ENCODE results near the gene KDM8.

The KDM8 gene

DNA sequence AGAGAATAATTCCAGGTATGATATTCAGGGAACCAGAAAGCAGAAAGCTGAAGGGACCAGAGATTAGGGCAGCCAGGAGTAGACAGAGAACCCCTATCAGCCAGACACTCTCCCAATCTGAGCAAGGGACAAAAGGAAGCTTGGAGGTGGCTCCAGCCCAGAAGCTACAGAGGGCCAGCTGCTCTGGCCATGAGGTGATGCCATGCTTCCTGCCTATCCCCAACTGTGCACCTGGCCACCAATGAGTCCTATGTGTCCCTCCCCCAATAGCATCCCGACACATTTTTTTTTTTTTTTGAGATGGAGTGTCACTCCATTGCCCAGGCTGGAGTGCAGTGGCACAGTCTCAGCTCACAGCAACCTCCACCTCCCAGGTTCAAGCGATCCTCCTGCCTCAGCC lies 35.3 kb downstream of the KDM8 start:
- Histone ChIP-seq H3K4me1 (ENCODE audit: insufficient read depth, low read length, severe bottlenecking) (peaks cover 75% of the 10 kb centered on the region), H3K9me2 (ENCODE audit: low read depth, low read length) (no peaks in the 10 kb centered on the region), H3K79me2 (ENCODE audit: insufficient read depth, low read length) (no peaks in the 10 kb centered on the region), H2AFZ (ENCODE audit: low read length) (no peak overlapping the region), H3K4me2 (ENCODE audit: low read length) (peak overlapping the region; percentile 62; the same call in 1 of the 2 replicates), H4K20me1 (ENCODE audit: insufficient read depth, low read length) (no peaks in the 10 kb centered on the region), H3K27me3 (ENCODE audit: insufficient read depth, low read length) (no peaks in the 10 kb centered on the region), H3K4me3 (ENCODE audit: low read depth, low read length, poor library complexity, severe bottlenecking) (no peak overlapping the region), H3K36me3 (ENCODE audit: insufficient read depth, low read length) (no peaks in the 10 kb centered on the region; the same call in 1 of the 2 replicates), H3K9ac (ENCODE audit: low read length) (peak overlapping the region; percentile 68), H3F3A (ENCODE audit: insufficient read depth, low read length) (peaks cover 7% of the 10 kb centered on the region; the same call in 1 of the 2 replicates), H3K9me3 (ENCODE audit: low read length) (no peaks in the 10 kb centered on the region), H3K27ac (ENCODE audit: low read depth, low read length, poor library complexity, severe bottlenecking) (peak overlapping the region; percentile 98)
- TF ChIP-seq EZH2 (IDR thresholded peaks at IDR 0.05; ENCODE audit: borderline replicate concordance, low read length): no peak
- TF ChIP-seq, protein P1, sequence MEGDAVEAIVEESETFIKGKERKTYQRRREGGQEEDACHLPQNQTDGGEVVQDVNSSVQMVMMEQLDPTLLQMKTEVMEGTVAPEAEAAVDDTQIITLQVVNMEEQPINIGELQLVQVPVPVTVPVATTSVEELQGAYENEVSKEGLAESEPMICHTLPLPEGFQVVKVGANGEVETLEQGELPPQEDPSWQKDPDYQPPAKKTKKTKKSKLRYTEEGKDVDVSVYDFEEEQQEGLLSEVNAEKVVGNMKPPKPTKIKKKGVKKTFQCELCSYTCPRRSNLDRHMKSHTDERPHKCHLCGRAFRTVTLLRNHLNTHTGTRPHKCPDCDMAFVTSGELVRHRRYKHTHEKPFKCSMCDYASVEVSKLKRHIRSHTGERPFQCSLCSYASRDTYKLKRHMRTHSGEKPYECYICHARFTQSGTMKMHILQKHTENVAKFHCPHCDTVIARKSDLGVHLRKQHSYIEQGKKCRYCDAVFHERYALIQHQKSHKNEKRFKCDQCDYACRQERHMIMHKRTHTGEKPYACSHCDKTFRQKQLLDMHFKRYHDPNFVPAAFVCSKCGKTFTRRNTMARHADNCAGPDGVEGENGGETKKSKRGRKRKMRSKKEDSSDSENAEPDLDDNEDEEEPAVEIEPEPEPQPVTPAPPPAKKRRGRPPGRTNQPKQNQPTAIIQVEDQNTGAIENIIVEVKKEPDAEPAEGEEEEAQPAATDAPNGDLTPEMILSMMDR (IDR thresholded peaks at IDR 0.05; ENCODE audit: low read length): no peak

DNA sequence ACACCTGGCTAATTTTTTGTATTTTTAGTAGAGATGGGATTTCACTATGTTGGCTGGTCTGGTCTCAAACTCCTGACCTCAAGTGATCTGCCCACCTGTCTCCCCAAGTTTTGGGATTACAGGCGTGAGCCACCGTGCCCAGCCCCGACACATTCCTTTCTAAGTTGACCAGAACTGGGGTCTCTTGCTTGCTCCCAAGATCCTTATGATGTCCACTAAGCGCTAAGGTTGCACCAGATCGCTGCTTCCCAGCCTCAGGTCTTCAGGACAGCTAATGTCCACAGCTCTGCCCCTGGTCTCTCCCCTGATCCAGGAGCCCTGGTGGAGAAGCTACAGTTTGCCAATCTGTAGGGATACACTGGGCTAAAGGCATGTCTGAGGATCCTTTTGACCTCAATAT lies 35.7 kb downstream of the KDM8 start:
- Histone ChIP-seq H3K27ac (ENCODE audit: low read depth, low read length, poor library complexity, severe bottlenecking) (peak overlapping the region; percentile 98), H3K4me3 (ENCODE audit: low read depth, low read length, poor library complexity, severe bottlenecking) (no peak overlapping the region), H3K9me2 (ENCODE audit: low read depth, low read length) (no peaks in the 10 kb centered on the region), H2AFZ (ENCODE audit: low read length) (no peak overlapping the region), H3K4me1 (ENCODE audit: insufficient read depth, low read length, severe bottlenecking) (peaks cover 74% of the 10 kb centered on the region), H3K9me3 (ENCODE audit: low read length) (no peaks in the 10 kb centered on the region), H3K9ac (ENCODE audit: low read length) (no peak overlapping the region), H3K79me2 (ENCODE audit: insufficient read depth, low read length) (no peaks in the 10 kb centered on the region), H3K36me3 (ENCODE audit: insufficient read depth, low read length) (no peaks in the 10 kb centered on the region; the same call in 1 of the 2 replicates), H3K27me3 (ENCODE audit: insufficient read depth, low read length) (no peaks in the 10 kb centered on the region), H3F3A (ENCODE audit: insufficient read depth, low read length) (peaks cover 7% of the 10 kb centered on the region; the same call in 1 of the 2 replicates), H4K20me1 (ENCODE audit: insufficient read depth, low read length) (no peaks in the 10 kb centered on the region), H3K4me2 (ENCODE audit: low read length) (no peak overlapping the region)
- no peak for TF ChIP-seq EZH2 (IDR thresholded peaks at IDR 0.05; ENCODE audit: borderline replicate concordance, low read length)
- TF ChIP-seq, protein P1 (IDR thresholded peaks at IDR 0.05; ENCODE audit: low read length): no peak

DNA sequence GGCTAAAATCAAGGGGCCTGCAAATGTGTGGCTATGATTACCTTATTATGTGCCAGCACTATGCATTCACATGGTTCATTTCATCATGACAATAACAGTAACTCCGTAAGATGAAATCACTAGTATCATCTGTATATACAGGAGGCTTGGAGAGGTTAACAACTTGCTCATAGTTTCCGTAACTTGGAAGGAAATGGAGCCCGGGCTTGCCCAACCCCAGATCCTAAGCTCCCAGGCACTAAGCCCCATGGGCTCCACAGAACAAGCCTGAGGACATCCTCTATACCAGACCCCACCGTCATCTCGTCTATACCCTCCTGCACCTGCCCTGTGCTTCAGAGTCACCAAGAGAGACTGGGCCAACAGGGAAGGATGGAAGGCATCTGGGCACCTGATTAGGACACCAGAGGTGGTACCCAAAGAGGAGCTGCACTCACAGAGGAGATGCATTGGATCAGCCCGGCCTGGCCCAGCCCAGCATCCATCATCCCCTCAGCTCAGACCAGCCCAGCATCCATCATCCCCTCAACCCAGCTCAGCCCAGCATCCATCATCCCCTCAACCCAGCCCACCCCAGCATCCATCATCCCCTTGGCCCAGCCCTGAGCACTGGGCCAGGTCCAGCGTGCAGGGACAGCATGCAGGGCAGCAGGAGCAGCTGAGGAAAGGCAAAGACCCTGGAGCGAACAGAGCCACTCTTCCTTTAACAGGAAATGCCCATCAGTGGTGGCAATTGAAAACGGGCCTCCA lies 36.8 kb downstream of the KDM8 start:
- Histone ChIP-seq H3K9ac (ENCODE audit: low read length) (no peak overlapping the region), H3K4me1 (ENCODE audit: insufficient read depth, low read length, severe bottlenecking) (peaks cover 66% of the 10 kb centered on the region), H3K4me2 (ENCODE audit: low read length) (no peak overlapping the region)

More for the DNA sequence above, 36.8 kb downstream of the KDM8 start:
- TF ChIP-seq, protein P1 (IDR thresholded peaks at IDR 0.05; ENCODE audit: low read length): no peak
- TF ChIP-seq EZH2 (IDR thresholded peaks at IDR 0.05; ENCODE audit: borderline replicate concordance, low read length): no peak
- Histone ChIP-seq H2AFZ (ENCODE audit: low read length) (no peak overlapping the region), H3K36me3 (ENCODE audit: insufficient read depth, low read length) (no peaks in the 10 kb centered on the region; the same call in 1 of the 2 replicates), H3K27ac (ENCODE audit: low read depth, low read length, poor library complexity, severe bottlenecking) (peak overlapping the region; percentile 98), H3K9me2 (ENCODE audit: low read depth, low read length) (no peaks in the 10 kb centered on the region), H3F3A (ENCODE audit: insufficient read depth, low read length) (peaks cover 7% of the 10 kb centered on the region; the same call in 1 of the 2 replicates), H4K20me1 (ENCODE audit: insufficient read depth, low read length) (no peaks in the 10 kb centered on the region), H3K4me3 (ENCODE audit: low read depth, low read length, poor library complexity, severe bottlenecking) (no peak overlapping the region), H3K27me3 (ENCODE audit: insufficient read depth, low read length) (no peaks in the 10 kb centered on the region), H3K79me2 (ENCODE audit: insufficient read depth, low read length) (no peaks in the 10 kb centered on the region), H3K9me3 (ENCODE audit: low read length) (no peaks in the 10 kb centered on the region)

All from OCI-LY1 (cell line).